GM12892 (cell line): ENCODE measurements around the gene ELL2.
A peak's percentile ranks its signal among the peaks of the same experiment; 100 is the strongest.

ENCODE experiments used
- DNase-seq: peaks from one replicate; pipeline ENCODE4 v3.0.0; 2011; ENCODE audit not compliant: insufficient read length
- FAIRE-seq: peaks from 2 replicates; lab custom pipeline; 2011; peaks lifted over from hg19 to GRCh38; lab: Jason Lieb, UNC
- POLR2A ChIP-seq: IDR thresholded peaks from 2 replicates; pipeline ENCODE4 v1.6.1; 2011; ENCODE audit warnings: low read depth, low read length, control low read depth
- POLR2AphosphoS5 ChIP-seq: IDR thresholded peaks from 2 replicates; pipeline ENCODE4 v1.6.1; 2011; ENCODE audit warnings: low read depth, low read length, control low read depth
- TAF1 ChIP-seq: IDR thresholded peaks from 2 replicates; pipeline ENCODE4 v1.6.1; 2011; ENCODE audit warnings: low read depth, mild to moderate bottlenecking, control low read depth, low read length, borderline replicate concordance

The ELL2 gene

GRCh38 chr5:95924720-95925377 lies 36.8 kb downstream of the ELL2 start:
- TF ChIP-seq TAF1 (no peak), POLR2AphosphoS5 (0 out of 2 replicates have a peak, but pooled peaks have one; percentile 5), POLR2A (no peak)
- FAIRE-seq (peak; percentile 74), DNase-seq (no peak)

- no peak for TF ChIP-seq POLR2AphosphoS5
- TF ChIP-seq POLR2A: no peak
- TF ChIP-seq TAF1: no peak
- FAIRE-seq (peak; percentile 78), DNase-seq (no peak)
Observed at GRCh38 chr5:95923918-95924544, 37.6 kb downstream of the ELL2 start.

GRCh38 chr5:95922798-95923197 lies 38.9 kb downstream of the ELL2 start:
- no peak for TF ChIP-seq POLR2AphosphoS5
- TF ChIP-seq TAF1: no peak
- TF ChIP-seq POLR2A: no peak
- FAIRE-seq: no peak
- no peak for DNase-seq

- TF ChIP-seq POLR2AphosphoS5 (no peak), POLR2A (no peak), TAF1 (no peak)
- DNase-seq (no peak), FAIRE-seq (no peak)
Observed at GRCh38 chr5:95921501-95921900, 40.1 kb downstream of the ELL2 start.

- TF ChIP-seq POLR2AphosphoS5 (no peak), POLR2A (no peak), TAF1 (no peak)
- no peak for DNase-seq
- no peak for FAIRE-seq
Observed at GRCh38 chr5:95920822-95921221, 40.8 kb downstream of the ELL2 start.

GRCh38 chr5:95919658-95920057 lies 42.0 kb downstream of the ELL2 start:
- FAIRE-seq (no peak), DNase-seq (no peak)
- TF ChIP-seq TAF1: no peak
- no peak for TF ChIP-seq POLR2A
- TF ChIP-seq POLR2AphosphoS5: no peak

GRCh38 chr5:95918421-95919006 lies 43.1 kb downstream of the ELL2 start:
- DNase-seq (no peak), FAIRE-seq (peak; percentile 69)
- TF ChIP-seq POLR2AphosphoS5 (no peak), POLR2A (no peak), TAF1 (no peak)

- DNase-seq (no peak), FAIRE-seq (no peak)
- TF ChIP-seq TAF1 (no peak), POLR2A (no peak), POLR2AphosphoS5 (no peak)
Observed at GRCh38 chr5:95917207-95917606, 44.4 kb downstream of the ELL2 start.

GRCh38 chr5:95916687-95917085 lies 45.0 kb downstream of the ELL2 start:
- TF ChIP-seq POLR2AphosphoS5 (no peak), TAF1 (no peak), POLR2A (no peak)
- FAIRE-seq (no peak), DNase-seq (no peak)

- DNase-seq (no peak), FAIRE-seq (peak; percentile 85)
Observed at GRCh38 chr5:95915999-95916686, 45.5 kb downstream of the ELL2 start.

GRCh38 chr5:95913663-95914062 lies 48.0 kb downstream of the ELL2 start:
- DNase-seq (no peak), FAIRE-seq (no peak)
- TF ChIP-seq POLR2AphosphoS5: no peak
- TF ChIP-seq TAF1: no peak
- TF ChIP-seq POLR2A: no peak

More at GRCh38 chr5:95915999-95916686, 45.5 kb downstream of the ELL2 start:
- TF ChIP-seq POLR2AphosphoS5 (no peak), TAF1 (no peak), POLR2A (no peak)

GRCh38 chr5:95912029-95912428 lies 49.6 kb downstream of the ELL2 start:
- no peak for TF ChIP-seq POLR2AphosphoS5
- DNase-seq: no peak
- FAIRE-seq: no peak
